AML-193 (cell line): ENCODE measurements around the gene GOLGA3.
"Not testable (repeated sequence)": the region's sequence is repeated elsewhere in the genome, so short reads cannot be mapped to it uniquely, and the experiment has no call there.

Source experiments
- DNase-seq, 2 experiments: peaks; one replicate each; lab custom pipeline; 2025; lab: John Stamatoyannopoulos, UW

Gene GOLGA3

DNA sequence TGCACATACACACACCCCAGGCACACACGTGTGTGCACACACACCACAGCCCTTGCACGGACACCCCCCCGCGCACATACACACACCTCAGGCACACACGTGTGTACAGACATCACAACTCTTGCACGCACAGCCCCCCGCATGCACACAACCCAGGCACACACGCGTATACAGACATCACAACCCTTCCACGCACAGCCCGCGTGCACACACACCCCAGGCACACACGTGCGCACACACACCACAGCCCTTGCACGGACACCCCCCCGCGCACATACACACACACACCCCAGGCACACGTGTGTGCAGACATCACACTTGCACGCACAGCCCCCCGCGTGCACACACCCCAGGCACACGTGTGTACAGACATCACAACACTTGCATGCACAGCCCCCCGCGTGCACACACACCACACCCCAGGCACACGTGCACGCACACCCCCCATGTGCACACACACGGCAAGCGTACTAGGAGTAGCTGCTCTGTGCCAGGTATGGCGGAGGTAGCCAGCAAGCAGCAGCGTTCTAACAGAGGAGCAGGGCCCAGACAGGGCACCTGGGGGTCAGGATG lies 48.8 kb downstream of the GOLGA3 start:
- no peak for DNase-seq

DNA sequence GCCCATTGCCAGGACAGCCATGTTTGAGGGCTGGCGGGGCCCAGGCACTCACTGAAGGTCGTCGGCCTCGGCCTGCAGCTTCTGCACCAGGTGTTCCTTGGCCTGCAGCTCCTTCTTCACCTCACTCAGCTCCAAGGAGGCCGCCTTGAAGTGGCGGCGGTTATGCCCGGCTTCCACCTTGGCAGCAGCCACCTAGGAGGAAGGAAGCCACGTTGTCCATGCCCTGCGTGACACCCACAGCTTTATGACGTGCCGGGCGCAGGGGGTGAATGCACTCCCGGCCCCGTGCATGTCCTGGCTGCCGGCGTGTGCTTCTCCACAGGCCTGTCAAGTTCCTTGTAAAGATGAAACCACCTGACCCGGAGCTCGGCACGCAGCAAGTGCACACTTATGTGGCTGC lies 51.1 kb downstream of the GOLGA3 start:
- DNase-seq, result no peak

- no peak for DNase-seq
Measured at GRCh38 chr12:132776816-132777568, 51.7 kb downstream of the GOLGA3 start.

- not testable (repeated sequence) for DNase-seq
Measured at GRCh38 chr12:132776230-132776625, 52.4 kb downstream of the GOLGA3 start.

GRCh38 chr12:132775502-132776229 lies 53.0 kb downstream of the GOLGA3 start:
- DNase-seq, result no peak

DNA sequence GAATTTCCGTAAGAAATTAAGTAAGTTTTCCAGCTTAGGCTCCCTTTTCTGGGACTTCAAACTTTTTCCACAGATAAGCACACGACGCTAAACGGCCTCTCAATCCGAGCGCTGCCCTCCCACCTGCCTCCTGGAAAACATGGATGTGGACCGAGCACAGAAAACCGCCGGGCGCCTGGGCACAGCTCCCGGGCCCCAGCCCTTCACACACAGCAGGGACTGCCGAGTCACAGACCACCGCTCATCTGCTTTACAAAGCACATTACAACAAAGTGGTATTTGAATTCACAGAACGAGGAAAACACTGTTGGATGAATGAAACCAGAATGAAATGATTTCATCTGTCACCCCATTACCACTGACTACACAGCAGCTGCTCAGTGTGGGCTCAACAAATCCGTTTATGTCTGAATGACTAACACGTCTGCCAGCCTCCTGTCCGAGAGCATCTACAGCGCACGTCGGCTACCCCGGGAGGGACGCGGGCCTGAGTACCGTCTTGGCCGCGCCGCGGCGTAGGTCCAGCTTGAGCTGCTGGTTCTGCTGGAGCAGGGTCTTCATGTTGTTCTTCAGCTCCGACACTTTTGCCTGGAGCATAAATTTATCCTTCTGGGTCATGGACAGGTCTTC lies 53.9 kb downstream of the GOLGA3 start:
- DNase-seq, result no peak

DNA sequence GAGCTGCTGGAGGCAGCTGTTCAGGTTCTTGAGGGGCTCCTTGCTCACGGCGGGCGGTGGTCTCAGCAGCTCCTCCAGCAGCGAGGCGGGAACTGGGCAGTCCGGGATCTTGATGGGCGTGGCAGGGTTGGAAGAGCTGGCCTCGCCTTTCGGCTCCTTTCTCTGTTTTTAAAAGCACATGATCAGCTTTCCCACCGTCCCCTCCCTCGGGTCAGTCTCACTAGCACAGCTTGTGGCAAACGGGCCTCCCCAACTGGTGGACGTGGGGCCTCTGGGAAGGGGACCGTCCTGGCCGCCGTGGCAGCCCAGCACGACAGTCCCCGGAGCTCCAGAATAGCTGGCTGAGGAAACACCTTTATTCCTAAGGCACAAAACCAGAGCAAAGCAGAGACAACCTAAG lies 54.5 kb downstream of the GOLGA3 start:
- no peak for DNase-seq

DNA sequence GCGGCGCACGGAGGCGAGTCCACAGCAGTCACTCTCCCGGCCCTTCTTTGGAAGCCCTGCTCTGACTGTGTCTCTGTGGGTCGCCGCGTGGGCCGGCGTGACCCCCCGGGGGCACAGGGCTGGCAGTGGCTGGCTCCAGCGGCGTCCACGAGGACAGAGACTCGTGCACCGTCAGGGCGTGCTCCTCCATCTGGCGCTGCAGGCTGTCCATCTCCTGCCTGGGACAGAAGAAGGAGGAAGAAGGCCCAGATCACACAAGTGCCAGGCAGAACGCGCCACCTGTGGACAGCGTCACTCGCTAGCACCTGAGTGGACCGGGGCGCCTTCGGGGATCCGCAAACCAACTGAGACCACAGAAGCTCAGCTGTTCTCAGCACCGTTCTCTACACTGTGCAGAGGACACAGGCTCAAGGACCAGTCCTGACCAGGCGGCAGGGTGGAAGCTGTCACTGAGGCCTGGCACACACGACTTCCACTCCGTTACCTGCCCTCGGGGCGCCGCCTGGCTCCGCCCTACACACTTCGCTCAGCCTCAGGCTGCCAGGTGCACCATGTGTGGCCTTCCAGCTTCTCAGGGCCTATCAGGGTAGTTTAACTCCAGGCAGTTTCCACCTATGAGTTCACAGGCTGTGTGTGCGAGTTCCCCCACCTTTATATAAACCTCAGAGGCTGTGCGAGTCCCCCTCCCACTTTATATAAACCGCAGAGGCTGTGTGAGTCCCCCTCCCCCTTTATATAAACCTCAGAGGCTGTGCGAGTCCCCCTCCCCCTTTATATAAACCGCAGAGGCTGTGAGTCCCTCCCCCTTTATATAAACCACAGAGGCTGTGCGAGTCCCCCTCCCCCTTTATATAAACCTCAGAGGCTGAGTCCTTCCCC lies 55.4 kb downstream of the GOLGA3 start:
- no peak for DNase-seq

- no peak for DNase-seq
Measured at GRCh38 chr12:132772606-132773005, 56.1 kb downstream of the GOLGA3 start.

DNA sequence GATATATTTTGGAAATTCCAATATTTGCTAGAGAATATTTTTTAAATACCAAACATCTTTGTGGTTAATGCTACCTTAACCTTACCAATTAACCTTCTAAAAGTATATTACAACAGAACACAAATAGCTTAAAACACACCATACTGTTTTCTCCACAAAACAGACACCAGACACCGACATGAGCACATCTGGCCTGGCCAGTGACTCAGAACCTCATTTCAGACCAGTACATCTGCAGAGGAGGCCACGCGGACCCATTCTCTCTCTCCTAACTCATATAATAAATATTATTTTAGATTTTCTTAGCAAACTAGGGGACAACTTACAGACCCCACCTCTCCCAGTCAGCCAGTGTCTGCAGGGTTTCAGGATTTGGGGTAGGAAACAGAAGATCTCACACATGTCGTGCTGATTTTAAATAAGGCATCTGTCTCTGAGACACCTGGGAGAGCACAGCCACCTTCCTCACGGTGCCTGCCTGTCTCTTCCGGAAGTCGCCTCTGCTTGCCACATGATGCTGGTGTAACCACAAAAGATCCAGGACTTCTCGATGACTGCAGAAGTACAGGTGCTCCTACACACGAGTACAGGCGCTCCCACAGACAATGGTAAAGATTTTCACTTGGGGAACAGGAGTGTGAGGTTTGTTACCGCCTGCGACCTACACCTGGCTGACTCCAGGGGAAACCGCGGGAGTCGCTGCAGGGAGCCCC lies 57.4 kb downstream of the GOLGA3 start:
- no peak for DNase-seq

- no peak for DNase-seq
Measured at GRCh38 chr12:132766380-132767085, 62.1 kb downstream of the GOLGA3 start.

DNA sequence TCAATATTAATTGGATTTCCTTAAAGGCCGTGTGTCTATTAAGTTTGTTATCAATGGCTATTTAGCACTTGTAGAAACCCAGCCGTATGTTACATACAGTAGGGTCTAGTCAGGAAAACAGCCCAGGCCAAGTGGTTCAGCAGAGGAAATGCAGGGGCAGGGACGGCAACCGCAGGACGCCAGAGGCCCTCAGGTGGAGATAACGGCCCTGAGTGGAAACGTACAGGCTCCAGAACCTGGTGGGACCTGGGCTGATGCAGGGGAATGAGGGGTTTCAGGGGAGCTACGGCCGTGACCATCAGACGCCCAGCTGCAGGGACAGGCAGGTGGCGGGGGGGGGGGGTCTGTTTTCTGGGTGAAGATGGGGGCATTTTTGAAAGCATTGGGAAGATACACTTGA lies 63.3 kb downstream of the GOLGA3 start:
- DNase-seq, result no peak

DNA sequence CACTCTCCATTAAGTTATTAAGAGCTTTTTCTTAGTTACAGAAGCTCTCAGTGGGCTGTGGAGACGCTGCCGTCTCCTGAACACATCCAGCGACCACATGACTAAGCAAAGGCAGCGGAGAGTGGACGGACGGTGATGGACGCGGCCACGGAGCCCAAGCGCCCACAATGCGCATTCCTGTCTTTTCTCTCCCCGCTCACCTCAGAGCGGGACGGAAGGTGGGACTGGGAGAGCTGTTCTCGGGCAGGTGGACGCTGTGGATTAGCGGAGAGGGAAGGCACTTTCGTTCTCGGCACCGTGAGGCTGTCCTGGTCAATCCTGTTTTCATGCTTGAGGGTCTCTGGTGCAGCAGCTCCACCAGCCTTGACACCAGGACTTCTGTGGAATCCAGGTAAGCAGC lies 64.4 kb downstream of the GOLGA3 start:
- DNase-seq, result no peak

DNA sequence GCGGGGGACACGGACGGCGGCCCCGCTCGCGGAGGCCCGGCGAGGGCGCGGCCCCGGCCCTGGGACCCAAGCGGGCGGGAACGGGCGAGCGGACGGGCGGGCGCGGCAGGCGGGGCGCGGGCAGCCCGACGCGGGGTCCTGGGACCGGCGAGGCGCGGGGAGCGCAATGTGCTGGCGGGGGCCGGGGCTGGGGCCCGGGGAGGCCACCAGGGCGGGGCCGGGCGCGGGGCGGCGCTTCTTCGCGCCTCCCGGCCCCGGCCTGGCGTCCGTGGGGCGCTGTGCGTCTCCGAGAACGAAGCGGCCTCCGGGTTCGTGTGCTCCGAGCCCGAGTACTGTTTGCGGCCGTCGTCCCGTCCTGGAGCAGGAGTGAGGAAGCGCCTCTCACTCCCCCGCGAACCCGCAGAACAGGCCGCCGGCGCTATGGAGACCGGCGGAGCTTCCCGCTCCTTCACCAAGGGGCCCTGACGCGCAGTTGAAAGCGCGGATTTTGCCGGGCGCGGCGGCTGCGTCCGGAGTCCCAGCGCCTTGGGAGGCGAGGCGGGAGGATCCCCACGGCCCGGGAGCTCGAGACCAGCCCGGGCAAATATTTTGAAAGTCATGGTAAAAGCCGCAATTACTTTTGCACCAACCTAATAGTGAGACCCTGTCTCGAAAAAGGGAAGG lies 66.6 kb downstream of the GOLGA3 start:
- DNase-seq, result peak; percentile 66 to 68

DNA sequence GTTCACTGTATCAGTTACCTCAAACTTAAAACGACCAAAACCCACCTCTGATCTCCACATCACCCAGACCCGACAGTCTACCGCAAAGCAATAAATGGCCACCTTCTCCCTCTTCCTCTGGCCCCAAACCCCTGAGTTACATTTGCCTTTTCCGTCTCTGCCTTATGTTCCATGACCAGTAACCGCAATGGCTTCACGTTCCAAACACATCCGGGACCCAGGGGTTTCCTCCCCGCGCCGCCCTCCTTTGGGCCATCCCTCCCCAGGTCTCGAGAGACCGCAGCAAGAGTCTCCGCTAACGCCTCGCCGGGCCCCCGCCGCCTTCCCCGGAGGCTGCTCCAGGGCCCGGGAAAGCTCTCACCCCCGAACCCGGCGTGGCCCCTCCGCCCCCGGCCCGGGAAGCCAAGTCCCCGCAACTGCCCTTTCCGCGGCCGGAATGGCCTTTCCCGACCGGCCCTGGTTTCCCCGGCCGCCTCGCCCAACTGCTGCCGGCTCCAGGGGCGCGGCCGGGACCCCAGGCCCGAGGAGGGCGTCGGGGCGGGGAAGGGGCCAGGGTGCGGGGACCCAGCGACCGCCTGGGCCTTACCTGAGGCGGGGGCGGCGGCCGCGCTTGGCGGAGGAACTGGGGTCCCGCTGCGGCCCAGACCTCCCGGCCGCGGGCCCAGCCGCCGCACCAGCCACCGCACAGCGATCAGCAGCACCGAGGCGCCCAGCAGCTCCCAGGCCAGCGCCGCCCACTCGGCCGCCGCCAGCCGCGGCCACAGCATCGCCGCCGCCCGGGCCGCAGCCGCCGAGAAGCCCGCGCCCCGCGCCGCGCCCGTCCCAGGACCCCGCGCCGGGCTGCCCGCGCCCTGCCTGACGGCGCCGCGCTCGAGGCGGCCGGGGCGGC lies 67.4 kb downstream of the GOLGA3 start, which contains the start of gene ANKLE2:
ANKLE2 (minus strand) TSS at position 801 of the 889 bp plus-strand sequence; CDS start at position 767, 34 bp downstream.
- peak; percentile 21 to 29 for DNase-seq

DNA sequence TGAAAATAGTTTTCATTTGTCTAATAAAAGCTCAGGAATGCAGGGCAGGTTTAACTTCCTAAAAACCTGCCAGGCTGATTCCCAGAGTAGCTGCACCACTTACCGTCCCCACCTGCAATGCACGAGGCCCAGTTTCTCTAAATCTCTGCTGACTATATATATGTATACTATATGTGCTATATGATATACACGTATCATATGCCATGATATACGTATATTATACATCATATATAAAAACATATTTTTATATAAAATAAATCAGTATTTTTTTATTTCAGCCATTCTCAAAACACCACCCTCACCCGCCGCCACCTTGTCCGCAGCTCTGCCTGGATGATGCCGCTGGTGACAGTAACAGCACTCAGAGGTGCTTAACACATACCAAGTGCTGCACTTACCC lies 69.3 kb downstream of the GOLGA3 start:
- no peak for DNase-seq

DNA sequence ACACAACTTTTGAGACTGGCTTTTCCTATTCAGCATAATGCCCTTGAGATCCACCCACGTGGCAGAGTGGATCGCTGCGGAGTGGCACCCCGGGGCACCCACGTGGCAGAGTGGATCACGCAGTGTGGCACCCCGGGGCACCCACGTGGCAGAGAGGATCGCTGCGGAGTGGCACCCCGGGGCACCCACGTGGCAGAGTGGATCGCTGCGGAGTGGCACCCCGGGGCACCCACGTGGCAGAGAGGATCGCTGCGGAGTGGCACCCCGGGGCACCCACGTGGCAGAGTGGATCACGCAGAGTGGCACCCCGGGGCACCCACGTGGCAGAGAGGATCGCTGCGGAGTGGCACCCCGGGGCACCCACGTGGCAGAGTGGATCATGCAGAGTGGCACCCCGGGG lies 69.8 kb downstream of the GOLGA3 start:
- DNase-seq, result not testable (repeated sequence)

- DNase-seq, result no peak
Measured at GRCh38 chr12:132754160-132754932, 74.3 kb downstream of the GOLGA3 start.
